ENCODE results near the gene TUBGCP3.

The TUBGCP3 gene

DNA sequence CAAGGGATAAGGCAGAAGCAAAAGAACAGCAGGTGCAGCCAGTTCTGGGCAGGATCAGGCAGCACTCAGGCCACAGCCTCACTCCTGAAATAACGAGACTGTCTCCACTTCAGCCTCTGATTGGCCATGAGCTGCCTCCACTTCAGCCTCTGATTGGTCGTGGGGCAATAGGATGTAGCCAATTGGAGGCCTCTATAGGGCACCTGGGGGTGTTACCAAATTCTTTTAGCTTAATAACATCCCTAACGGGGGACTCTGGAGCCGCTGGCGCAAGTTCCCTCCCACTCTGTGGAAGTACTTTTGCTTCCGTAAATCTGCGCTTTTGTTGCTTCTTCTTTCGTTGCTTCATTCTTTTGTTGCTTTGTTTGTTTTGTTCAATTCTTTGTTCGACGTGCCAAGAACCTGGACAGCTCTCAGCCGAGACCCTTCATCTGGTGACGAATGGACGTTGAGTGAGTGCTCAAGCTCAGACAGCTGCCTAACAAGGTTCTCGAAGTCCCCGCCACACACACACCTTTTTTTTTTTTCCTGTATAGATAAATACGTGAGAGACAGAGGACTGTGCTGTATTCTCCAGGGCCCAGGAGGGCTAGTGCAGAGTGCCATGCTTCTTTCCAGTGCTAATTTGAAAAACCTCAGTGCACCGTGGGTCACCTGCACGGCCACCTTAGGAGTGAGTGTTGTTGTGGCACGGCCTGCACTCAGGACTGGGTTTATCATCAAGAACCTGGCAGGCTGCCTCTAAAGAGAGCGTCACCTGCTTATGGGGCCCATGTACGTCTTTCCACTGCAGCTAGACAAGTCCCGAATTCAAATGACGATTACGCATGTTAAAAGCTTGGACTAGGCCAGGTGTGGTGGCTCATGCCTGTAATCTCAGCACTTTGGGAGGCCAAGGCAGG, 32.0 kb upstream of the TUBGCP3 start:
- H3K18ac ChIP-seq (ENCODE audit: low read length): no peak overlapping the region
- DNase-seq: peak; percentile 93
- peak overlapping the region; percentile 24 for H3K9ac ChIP-seq (ENCODE audit: low read length)
- H3K4me1 ChIP-seq (ENCODE audit: control insufficient read depth, low read depth, low read length): no peaks in the 10 kb centered on the region
- H3K4me3 ChIP-seq (ENCODE audit: low read length): peak overlapping the region; percentile 26
- H2AK5ac ChIP-seq (ENCODE audit: low read length): no peak overlapping the region
- no peak overlapping the region for H2BK120ac ChIP-seq (ENCODE audit: low read depth, low read length)
- no peak overlapping the region for H3K4ac ChIP-seq (ENCODE audit: low read depth, low read length)
- no peaks in the 10 kb centered on the region for H3K79me1 ChIP-seq (ENCODE audit: low read length)
- no peak overlapping the region for H2BK15ac ChIP-seq (replicated peaks; ENCODE audit: low read depth)
- H3K27ac ChIP-seq (ENCODE audit: low read depth, low read length): no peak overlapping the region
- H3K4me2 ChIP-seq (ENCODE audit: low read length): peak overlapping the region; percentile 61
- no peaks in the 10 kb centered on the region for H3K27me3 ChIP-seq (ENCODE audit: insufficient read depth, low read length, poor library complexity)
- H2BK5ac ChIP-seq (ENCODE audit: low read length): no peak overlapping the region
- no CpG with 5 or more reads among the region's 24 CpGs for WGBS (ENCODE audit: extremely low coverage, insufficient coverage, low lambda C conversion rate)
- H3K79me2 ChIP-seq (ENCODE audit: control insufficient read depth, insufficient read depth, low read length): no peaks in the 10 kb centered on the region
- no peak overlapping the region for H3K56ac ChIP-seq (ENCODE audit: low read length)
- no peak overlapping the region for H4K5ac ChIP-seq (ENCODE audit: low read length)
- peak overlapping the region; percentile 74 for H3K23ac ChIP-seq (ENCODE audit: low read length)
- no peaks in the 10 kb centered on the region for H3K36me3 ChIP-seq (ENCODE audit: control insufficient read depth, insufficient read depth, low read length)
- H4K8ac ChIP-seq (ENCODE audit: low read depth, low read length): no peak overlapping the region

DNA sequence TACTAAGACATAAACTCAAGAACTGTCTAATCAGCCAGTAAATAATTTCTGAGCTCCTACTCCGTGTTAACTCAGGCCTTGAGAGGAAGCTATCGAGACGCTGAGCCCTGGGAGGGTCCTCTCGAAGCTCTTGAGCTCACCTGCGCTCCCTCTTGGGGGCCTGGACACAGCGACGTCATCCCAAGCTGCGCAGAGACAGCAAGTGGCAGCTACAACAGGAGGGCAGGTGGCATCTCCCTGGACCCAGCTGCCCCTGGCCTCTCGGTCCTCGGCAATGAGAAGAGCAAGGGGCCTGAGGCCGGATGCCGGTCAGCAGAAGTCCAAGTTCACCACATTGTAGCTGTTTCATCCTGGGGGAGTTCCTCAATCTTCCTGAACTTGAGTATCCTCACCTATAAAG, 30.5 kb upstream of the TUBGCP3 start:
- Histone ChIP-seq H3K4me2 (ENCODE audit: low read length) (no peak overlapping the region), H2BK120ac (ENCODE audit: low read depth, low read length) (no peak overlapping the region)
- no peak for DNase-seq

DNA sequence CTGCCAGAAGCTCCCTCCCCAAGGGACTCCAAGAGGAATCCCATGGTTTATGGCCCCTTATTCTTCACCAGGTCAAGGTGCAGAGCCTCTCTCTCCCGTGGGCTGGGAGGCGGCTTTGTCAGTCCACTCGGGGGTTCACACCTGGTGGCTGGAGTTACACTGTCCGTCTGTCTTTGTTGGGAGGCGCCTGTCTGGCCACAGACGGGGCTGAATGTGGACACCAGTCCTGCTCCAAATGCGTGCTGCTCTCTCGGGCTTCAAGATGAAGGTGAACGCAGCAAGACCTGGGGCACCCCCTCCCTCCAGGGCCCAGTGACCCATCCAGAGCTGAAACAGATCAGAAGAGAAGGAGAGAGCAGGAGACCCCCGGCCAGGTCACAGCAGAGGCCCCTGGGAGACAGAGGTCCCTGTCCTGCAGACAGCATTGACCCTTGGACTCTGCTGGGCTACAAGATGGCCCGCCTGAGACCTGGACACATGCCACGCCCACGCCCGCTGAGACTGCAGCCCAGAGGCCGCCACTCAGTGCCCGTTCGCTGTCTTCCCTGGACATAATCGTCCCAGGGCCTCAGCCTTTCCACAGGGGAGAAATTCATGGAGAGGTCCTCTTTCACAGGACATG, 29.9 kb upstream of the TUBGCP3 start:
- H3K18ac ChIP-seq (ENCODE audit: low read length): no peak overlapping the region
- whole genome bisulfite sequencing (ENCODE audit: extremely low coverage, insufficient coverage, low lambda C conversion rate): no CpG with 5 or more reads among the region's 18 CpGs

More for the DNA sequence above, 30.5 kb upstream of the TUBGCP3 start:
- Histone ChIP-seq H3K79me1 (ENCODE audit: low read length) (no peaks in the 10 kb centered on the region), H2BK5ac (ENCODE audit: low read length) (no peak overlapping the region), H3K56ac (ENCODE audit: low read length) (no peak overlapping the region), H3K79me2 (ENCODE audit: control insufficient read depth, insufficient read depth, low read length) (no peaks in the 10 kb centered on the region), H3K36me3 (ENCODE audit: control insufficient read depth, insufficient read depth, low read length) (no peaks in the 10 kb centered on the region), H3K18ac (ENCODE audit: low read length) (no peak overlapping the region), H3K23ac (ENCODE audit: low read length) (no peak overlapping the region), H2AK5ac (ENCODE audit: low read length) (no peak overlapping the region), H4K5ac (ENCODE audit: low read length) (no peak overlapping the region), H3K4me3 (ENCODE audit: low read length) (no peak overlapping the region), H2BK15ac (replicated peaks; ENCODE audit: low read depth) (no peak overlapping the region), H3K4ac (ENCODE audit: low read depth, low read length) (no peak overlapping the region), H3K27me3 (ENCODE audit: insufficient read depth, low read length, poor library complexity) (no peaks in the 10 kb centered on the region), H3K27ac (ENCODE audit: low read depth, low read length) (no peak overlapping the region), H3K9ac (ENCODE audit: low read length) (no peak overlapping the region), H4K8ac (ENCODE audit: low read depth, low read length) (no peak overlapping the region), H3K4me1 (ENCODE audit: control insufficient read depth, low read depth, low read length) (no peaks in the 10 kb centered on the region)
- no CpG with 5 or more reads among the region's 12 CpGs for WGBS (ENCODE audit: extremely low coverage, insufficient coverage, low lambda C conversion rate)

DNA sequence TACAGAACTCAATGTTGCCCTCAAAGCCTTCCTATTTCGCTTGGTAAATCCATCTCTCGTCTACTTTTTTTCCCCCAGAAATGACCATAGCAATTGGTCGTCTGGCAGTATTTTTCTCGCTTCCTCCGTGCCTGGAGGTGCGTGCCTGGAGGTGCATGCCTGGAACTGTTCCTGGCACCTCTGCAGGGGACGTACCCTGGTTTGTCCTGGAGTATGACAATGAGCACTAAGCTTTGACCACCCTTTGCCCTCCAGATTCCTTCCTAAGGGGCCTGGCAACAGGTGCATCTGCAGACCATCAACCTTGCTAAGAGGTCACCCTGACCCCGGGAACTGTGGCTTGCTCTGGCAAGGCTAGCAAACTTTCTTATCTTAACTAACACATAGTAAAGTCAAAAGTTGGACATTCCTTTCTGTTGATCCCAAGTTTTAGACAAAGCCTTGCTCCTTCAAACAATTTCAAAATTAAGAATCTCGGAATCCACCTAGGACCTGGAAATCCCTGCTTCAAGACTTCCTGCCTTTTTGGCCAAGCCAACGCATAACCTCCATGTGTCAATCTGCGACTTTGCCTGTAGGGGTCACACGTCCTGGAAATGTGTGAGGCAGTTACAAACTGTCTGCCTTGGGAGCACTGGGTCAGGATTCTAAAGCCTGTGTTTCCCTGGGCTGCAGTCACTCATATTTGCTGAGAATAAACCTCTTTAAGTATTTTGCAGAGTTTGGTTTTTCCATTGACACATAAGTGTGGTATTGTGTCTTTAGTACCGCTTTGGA, 28.8 kb upstream of the TUBGCP3 start:
- no peak overlapping the region for H3K18ac ChIP-seq (ENCODE audit: low read length)
- H3K4me2 ChIP-seq (ENCODE audit: low read length): no peak overlapping the region
- no peaks in the 10 kb centered on the region for H3K27me3 ChIP-seq (ENCODE audit: insufficient read depth, low read length, poor library complexity)

More for the DNA sequence above, 29.9 kb upstream of the TUBGCP3 start:
- H4K8ac ChIP-seq (ENCODE audit: low read depth, low read length): no peak overlapping the region
- H3K23ac ChIP-seq (ENCODE audit: low read length): no peak overlapping the region
- H3K4me1 ChIP-seq (ENCODE audit: control insufficient read depth, low read depth, low read length): no peaks in the 10 kb centered on the region
- no peak overlapping the region for H2BK5ac ChIP-seq (ENCODE audit: low read length)
- H3K27me3 ChIP-seq (ENCODE audit: insufficient read depth, low read length, poor library complexity): no peaks in the 10 kb centered on the region
- no peak overlapping the region for H3K4me2 ChIP-seq (ENCODE audit: low read length)
- no peak overlapping the region for H2BK120ac ChIP-seq (ENCODE audit: low read depth, low read length)
- no peaks in the 10 kb centered on the region for H3K79me2 ChIP-seq (ENCODE audit: control insufficient read depth, insufficient read depth, low read length)
- H3K79me1 ChIP-seq (ENCODE audit: low read length): no peaks in the 10 kb centered on the region
- no peak overlapping the region for H3K4ac ChIP-seq (ENCODE audit: low read depth, low read length)
- no peak overlapping the region for H2AK5ac ChIP-seq (ENCODE audit: low read length)
- H3K56ac ChIP-seq (ENCODE audit: low read length): no peak overlapping the region
- H3K36me3 ChIP-seq (ENCODE audit: control insufficient read depth, insufficient read depth, low read length): no peaks in the 10 kb centered on the region
- no peak overlapping the region for H3K4me3 ChIP-seq (ENCODE audit: low read length)
- H4K5ac ChIP-seq (ENCODE audit: low read length): no peak overlapping the region
- no peak overlapping the region for H2BK15ac ChIP-seq (replicated peaks; ENCODE audit: low read depth)
- no peak overlapping the region for H3K27ac ChIP-seq (ENCODE audit: low read depth, low read length)
- no peak overlapping the region for H3K9ac ChIP-seq (ENCODE audit: low read length)
- DNase-seq: no peak

DNA sequence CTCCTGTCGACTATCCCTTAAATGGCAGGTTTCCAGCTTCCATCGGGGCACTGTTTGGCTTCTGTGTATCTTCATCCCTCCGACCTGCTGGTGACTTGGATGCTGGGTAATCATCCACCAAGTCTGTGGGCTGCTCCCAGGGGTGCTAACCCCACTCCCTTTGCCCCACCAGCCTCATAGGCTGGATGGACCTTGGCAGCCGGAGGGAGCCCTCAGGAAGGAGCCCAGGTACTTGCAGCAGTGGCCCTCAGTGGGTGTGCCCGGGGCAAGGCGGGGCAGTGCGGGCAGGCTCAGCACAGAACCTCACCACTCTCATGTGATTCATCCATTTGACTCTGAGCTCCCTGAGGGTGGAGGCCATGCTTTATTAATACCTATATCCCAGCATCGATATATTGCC, 27.4 kb upstream of the TUBGCP3 start:
- no peak overlapping the region for H2BK5ac ChIP-seq (ENCODE audit: low read length)
- H3K36me3 ChIP-seq (ENCODE audit: control insufficient read depth, insufficient read depth, low read length): no peaks in the 10 kb centered on the region
- no peak overlapping the region for H3K4me3 ChIP-seq (ENCODE audit: low read length)
- H3K18ac ChIP-seq (ENCODE audit: low read length): no peak overlapping the region
- no peak overlapping the region for H3K27ac ChIP-seq (ENCODE audit: low read depth, low read length)
- H3K56ac ChIP-seq (ENCODE audit: low read length): no peak overlapping the region
- H3K79me1 ChIP-seq (ENCODE audit: low read length): no peaks in the 10 kb centered on the region
- no peak overlapping the region for H3K23ac ChIP-seq (ENCODE audit: low read length)
- DNase-seq: no peak
- H2AK5ac ChIP-seq (ENCODE audit: low read length): no peak overlapping the region
- H3K27me3 ChIP-seq (ENCODE audit: insufficient read depth, low read length, poor library complexity): no peaks in the 10 kb centered on the region
- no peak overlapping the region for H2BK15ac ChIP-seq (replicated peaks; ENCODE audit: low read depth)
- no peak overlapping the region for H2BK120ac ChIP-seq (ENCODE audit: low read depth, low read length)
- no peak overlapping the region for H3K9ac ChIP-seq (ENCODE audit: low read length)
- no peaks in the 10 kb centered on the region for H3K79me2 ChIP-seq (ENCODE audit: control insufficient read depth, insufficient read depth, low read length)
- H4K8ac ChIP-seq (ENCODE audit: low read depth, low read length): no peak overlapping the region
- H3K4ac ChIP-seq (ENCODE audit: low read depth, low read length): no peak overlapping the region
- no CpG with 5 or more reads among the region's 8 CpGs for WGBS (ENCODE audit: extremely low coverage, insufficient coverage, low lambda C conversion rate)
- no peak overlapping the region for H3K4me2 ChIP-seq (ENCODE audit: low read length)
- H4K5ac ChIP-seq (ENCODE audit: low read length): no peak overlapping the region
- no peaks in the 10 kb centered on the region for H3K4me1 ChIP-seq (ENCODE audit: control insufficient read depth, low read depth, low read length)

More for the DNA sequence above, 28.8 kb upstream of the TUBGCP3 start:
- Histone ChIP-seq H3K9ac (ENCODE audit: low read length) (no peak overlapping the region), H3K23ac (ENCODE audit: low read length) (no peak overlapping the region), H2AK5ac (ENCODE audit: low read length) (no peak overlapping the region), H3K4me3 (ENCODE audit: low read length) (no peak overlapping the region), H4K8ac (ENCODE audit: low read depth, low read length) (no peak overlapping the region), H4K5ac (ENCODE audit: low read length) (no peak overlapping the region), H2BK120ac (ENCODE audit: low read depth, low read length) (no peak overlapping the region), H3K56ac (ENCODE audit: low read length) (no peak overlapping the region), H3K4ac (ENCODE audit: low read depth, low read length) (no peak overlapping the region), H3K4me1 (ENCODE audit: control insufficient read depth, low read depth, low read length) (no peaks in the 10 kb centered on the region), H3K27ac (ENCODE audit: low read depth, low read length) (no peak overlapping the region), H2BK15ac (replicated peaks; ENCODE audit: low read depth) (no peak overlapping the region), H2BK5ac (ENCODE audit: low read length) (no peak overlapping the region), H3K36me3 (ENCODE audit: control insufficient read depth, insufficient read depth, low read length) (no peaks in the 10 kb centered on the region), H3K79me2 (ENCODE audit: control insufficient read depth, insufficient read depth, low read length) (no peaks in the 10 kb centered on the region), H3K79me1 (ENCODE audit: low read length) (no peaks in the 10 kb centered on the region)
- WGBS (ENCODE audit: extremely low coverage, insufficient coverage, low lambda C conversion rate): no CpG with 5 or more reads among the region's 13 CpGs
- peak; percentile 75 for DNase-seq

All from mesendoderm (in vitro differentiated cells).